GM12878 (cell line): Measurements from ENCODE around the gene MAGED1.

Experiments
- CREM ChIP-seq: IDR thresholded peaks from 2 replicates; pipeline ENCODE4 v1.6.1; 2014; ENCODE audit warnings: antibody characterized with exemption, low read depth
- CTCF ChIP-seq, 3 experiments: IDR thresholded peaks in 2 of 3; conservative IDR thresholded peaks in 1 of 3; 2 replicates each; pipeline ENCODE4 v1.5.1; 2011; ENCODE audit warnings: low read depth in 3 of 3, low read length in 3 of 3, mild to moderate bottlenecking in 3 of 3, control low read depth in 2 of 3, moderate library complexity in 2 of 3, inconsistent platforms in 1 of 3, mixed read lengths in 1 of 3; ENCODE audit not compliant: control insufficient read depth in 2 of 3, insufficient read depth in 1 of 3; ENCODE audit errors: extremely low read depth in 1 of 3
- MYC ChIP-seq: IDR thresholded peaks from 2 replicates; pipeline ENCODE4 v1.6.1; 2011; ENCODE audit warnings: mild to moderate bottlenecking, low read length, moderate library complexity, inconsistent platforms; ENCODE audit not compliant: insufficient read depth, insufficient replicate concordance, insufficient read length, severe bottlenecking
- RELA ChIP-seq: fragments of 450-650 bp; IDR thresholded peaks from 2 replicates; pipeline ENCODE4 v1.8.0; 2014; ENCODE audit warnings: borderline replicate concordance; ENCODE audit not compliant: partially characterized antibody
- SMC3 ChIP-seq: IDR thresholded peaks from 2 replicates; pipeline ENCODE4 v1.6.1; 2011; ENCODE audit warnings: low read length, improper control_type of control experiment, borderline replicate concordance

GRCh38 chrX:51893931-51894696 is 691 bp downstream of the MAGED1 start:
- TF ChIP-seq MYC (no peak), CTCF (IDR thresholded peaks at IDR 0.05 in 2 of 3, conservative IDR thresholded peaks at IDR 0.05 in 1 of 3; ENCODE audit: control insufficient read depth in 2 of 3, extremely low read depth in 1 of 3, insufficient read depth in 1 of 3, low read depth in 3 of 3, low read length in 3 of 3) (no peak), RELA (no peak), SMC3 (no peak), CREM (no peak)
